GM12801 (cell line): ENCODE measurements around the gene WDR26.

Experiments used
- CTCF ChIP-seq: IDR thresholded peaks from one replicate; pipeline ENCODE4 v1.5.1; 2011; ENCODE audit warnings: control low read depth; ENCODE audit not compliant: insufficient read length; ENCODE audit errors: extremely low read depth

The WDR26 gene

GRCh38 chr1:224447251-224447650 is 12.7 kb upstream of the WDR26 start:
- TF ChIP-seq CTCF, result no peak

- TF ChIP-seq CTCF, result no peak
Measured at GRCh38 chr1:224438989-224439388, 4.4 kb upstream of the WDR26 start.

- no peak for TF ChIP-seq CTCF
Measured at GRCh38 chr1:224435999-224436398, 1.4 kb upstream of the WDR26 start.

- TF ChIP-seq CTCF, result no peak
Measured at GRCh38 chr1:224435318-224435763, 744 bp upstream of the WDR26 start.

GRCh38 chr1:224433701-224434672 is 610 bp downstream of the WDR26 start:
- TF ChIP-seq CTCF, result no peak

GRCh38 chr1:224433041-224433691 is 1.4 kb downstream of the WDR26 start:
- no peak for TF ChIP-seq CTCF

GRCh38 chr1:224432672-224433040 is 1.9 kb downstream of the WDR26 start:
- no peak for TF ChIP-seq CTCF
